Prostate gland (tissue), 2 donors: Measurements from ENCODE around the gene SKOR1.

Source experiments
- POLR2A ChIP-seq: fragments of 450-650 bp; IDR thresholded peaks from one replicate; pipeline ENCODE4 v1.6.1; 2016; ENCODE audit warnings: antibody characterized with exemption, mild to moderate bottlenecking
- POLR2AphosphoS5 ChIP-seq: sonication (generic); formaldehyde crosslinking; IDR thresholded peaks from one replicate; pipeline ENCODE4 v1.6.1; 2017; ENCODE audit warnings: antibody characterized with exemption
- TF ChIP-seq, protein P1 (sequence below), 4 experiments: fragments of 200-600 bp in 2 of 4; fragments of 450-650 bp in 2 of 4; sonication (generic) in 2 of 4; IDR thresholded peaks; 1 replicate in 3 of 4; 2 replicates in 1 of 4; pipeline ENCODE4 v1.5.1; 2016 to 2019; ENCODE audit warnings: antibody characterized with exemption in 4 of 4, mild to moderate bottlenecking in 2 of 4, moderate library complexity in 2 of 4

DNA sequence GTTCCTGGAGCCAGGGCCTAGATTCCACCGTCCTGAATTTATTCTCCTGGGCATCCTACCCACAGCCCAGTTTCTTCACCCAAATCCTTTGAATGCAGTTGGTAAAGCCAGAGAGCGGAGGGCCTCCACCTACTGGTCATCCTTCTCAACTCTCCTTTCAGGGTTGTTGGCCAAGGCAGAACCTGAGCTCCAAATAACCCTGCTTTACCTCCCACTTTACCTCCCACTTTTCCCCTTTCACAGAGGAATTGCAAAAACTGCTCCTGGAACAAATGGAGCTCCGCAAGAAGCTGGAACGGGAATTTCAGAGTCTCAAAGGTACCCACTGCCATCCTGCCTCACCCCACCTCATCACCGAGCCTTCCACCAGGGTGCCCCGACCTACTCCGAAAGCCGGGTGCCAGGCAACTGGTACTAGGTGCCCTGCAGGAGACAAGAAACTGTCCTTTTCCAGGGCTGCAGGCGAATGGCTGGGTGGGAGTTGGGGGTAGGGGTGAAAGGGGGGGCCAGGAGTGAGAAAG lies 6.8 kb downstream of the SKOR1 start:
- TF ChIP-seq, protein P1, sequence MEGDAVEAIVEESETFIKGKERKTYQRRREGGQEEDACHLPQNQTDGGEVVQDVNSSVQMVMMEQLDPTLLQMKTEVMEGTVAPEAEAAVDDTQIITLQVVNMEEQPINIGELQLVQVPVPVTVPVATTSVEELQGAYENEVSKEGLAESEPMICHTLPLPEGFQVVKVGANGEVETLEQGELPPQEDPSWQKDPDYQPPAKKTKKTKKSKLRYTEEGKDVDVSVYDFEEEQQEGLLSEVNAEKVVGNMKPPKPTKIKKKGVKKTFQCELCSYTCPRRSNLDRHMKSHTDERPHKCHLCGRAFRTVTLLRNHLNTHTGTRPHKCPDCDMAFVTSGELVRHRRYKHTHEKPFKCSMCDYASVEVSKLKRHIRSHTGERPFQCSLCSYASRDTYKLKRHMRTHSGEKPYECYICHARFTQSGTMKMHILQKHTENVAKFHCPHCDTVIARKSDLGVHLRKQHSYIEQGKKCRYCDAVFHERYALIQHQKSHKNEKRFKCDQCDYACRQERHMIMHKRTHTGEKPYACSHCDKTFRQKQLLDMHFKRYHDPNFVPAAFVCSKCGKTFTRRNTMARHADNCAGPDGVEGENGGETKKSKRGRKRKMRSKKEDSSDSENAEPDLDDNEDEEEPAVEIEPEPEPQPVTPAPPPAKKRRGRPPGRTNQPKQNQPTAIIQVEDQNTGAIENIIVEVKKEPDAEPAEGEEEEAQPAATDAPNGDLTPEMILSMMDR (IDR thresholded peaks at IDR 0.05): no peak
- TF ChIP-seq POLR2AphosphoS5: no peak
- TF ChIP-seq POLR2A: no peak
